K562 (cell line): ENCODE results near the gene ZNF33A. TPM values are rescaled to one million over a fixed set of nuclear protein-coding genes. Genes with fewer than 3 reads are reported as not detected.
A peak's percentile ranks its signal among the peaks of the same experiment; 100 is the strongest.

Experiments used
- CBX3 ChIP-seq, 2 experiments: IDR thresholded peaks; 1 replicate in 1 of 2; 2 replicates in 1 of 2; pipeline ENCODE4 v1.6.1; 2012; ENCODE audit warnings: inconsistent platforms in 2 of 2, low read length in 2 of 2, borderline replicate concordance in 1 of 2, control low read depth in 1 of 2
- ESRRA ChIP-seq: fragments of 450-650 bp; IDR thresholded peaks from 2 replicates; pipeline ENCODE4 v1.6.1; 2014; ENCODE audit warnings: low read depth, mild to moderate bottlenecking, moderate library complexity, borderline replicate concordance
- FIP1L1 ChIP-seq: fragments of 200-400 bp; formaldehyde crosslinking; IDR thresholded peaks from 2 replicates; pipeline ENCODE4 v1.6.1; 2018; ENCODE audit warnings: mild to moderate bottlenecking, low read depth, low read length; ENCODE audit not compliant: poor library complexity, severe bottlenecking
- FOXA3 ChIP-seq, 2 experiments: fragments of 450-650 bp in 1 of 2; sonication (generic) in 1 of 2; formaldehyde crosslinking; IDR thresholded peaks in 1 of 2; conservative IDR thresholded peaks in 1 of 2; 2 replicates each; pipeline versions ENCODE4 v1.4.0 to v1.8.0; 2020 to 2022; ENCODE audit warnings: mild to moderate bottlenecking in 2 of 2, missing genetic modification reagents in 1 of 2
- JUND ChIP-seq, 2 experiments: IDR thresholded peaks; 2 replicates in 1 of 2; 3 replicates in 1 of 2; pipeline ENCODE4 v1.6.1; 2011; ENCODE audit warnings: borderline replicate concordance in 2 of 2, low read depth in 2 of 2, low read length in 2 of 2, improper control_type of control experiment in 1 of 2, missing biosample characterization in 1 of 2, missing genetic modification characterization in 1 of 2, missing genetic modification reagents in 1 of 2
- KLF1 ChIP-seq: fragments of 450-650 bp; IDR thresholded peaks from 2 replicates; pipeline ENCODE4 v1.6.1; 2016; ENCODE audit warnings: missing genetic modification characterization, missing compliant biosample characterization
- MAZ ChIP-seq, 2 experiments: fragments of 450-650 bp in 1 of 2; sonication (generic) in 1 of 2; formaldehyde crosslinking; IDR thresholded peaks in 1 of 2; conservative IDR thresholded peaks in 1 of 2; 2 replicates each; pipeline versions ENCODE4 v1.4.0 to v1.5.0; 2020; ENCODE audit warnings: mild to moderate bottlenecking in 1 of 2, missing genetic modification reagents in 1 of 2
- MEIS2 ChIP-seq: fragments of 450-650 bp; IDR thresholded peaks from 2 replicates; pipeline ENCODE4 v1.6.1; 2014; ENCODE audit warnings: mild to moderate bottlenecking; ENCODE audit not compliant: partially characterized antibody
- NR2F6 ChIP-seq: fragments of 450-650 bp; formaldehyde crosslinking; IDR thresholded peaks from 2 replicates; pipeline ENCODE4 v1.4.0; 2020; ENCODE audit warnings: mild to moderate bottlenecking
- POLR2G ChIP-seq: fragments of 200-400 bp; formaldehyde crosslinking; IDR thresholded peaks from 2 replicates; pipeline ENCODE4 v1.6.1; 2017; ENCODE audit warnings: low read depth, mild to moderate bottlenecking, antibody characterized with exemption, low read length, moderate library complexity
- SMAD4 ChIP-seq: fragments of 250-450 bp; sonication (Bioruptor Pico); conservative IDR thresholded peaks from 2 replicates; pipeline ENCODE4 v1.8.0; 2021; ENCODE audit warnings: inconsistent platforms, mild to moderate bottlenecking, moderate library complexity
- SP1 ChIP-seq: sonication (generic); formaldehyde crosslinking; IDR thresholded peaks from 2 replicates; pipeline ENCODE4 v1.8.1; 2022; ENCODE audit warnings: mild to moderate bottlenecking, missing genetic modification reagents
- TBP ChIP-seq: optimal IDR thresholded peaks from 2 replicates; pipeline ENCODE3; 2011; ENCODE audit warnings: low read depth, low read length, improper control_type of control experiment
- TFAP4 ChIP-seq: sonication (generic); formaldehyde crosslinking; IDR thresholded peaks from 2 replicates; pipeline ENCODE4 v1.8.0; 2022; ENCODE audit warnings: missing genetic modification reagents, mild to moderate bottlenecking, moderate library complexity, borderline replicate concordance
- ZNF12 ChIP-seq: sonication (generic); formaldehyde crosslinking; IDR thresholded peaks from 2 replicates; pipeline ENCODE4 v1.4.0; 2020; ENCODE audit warnings: mild to moderate bottlenecking, missing genetic modification reagents
- ZNF445 ChIP-seq: fragments of 250-450 bp; sonication (Bioruptor Pico); IDR thresholded peaks from 2 replicates; pipeline ENCODE4 v1.4.0; 2020; ENCODE audit warnings: low read depth, mild to moderate bottlenecking, moderate library complexity
- ZNF668 ChIP-seq: fragments of 250-450 bp; sonication (Bioruptor Pico); IDR thresholded peaks from 2 replicates; pipeline ENCODE4 v1.8.0; 2022; ENCODE audit warnings: mild to moderate bottlenecking, inconsistent platforms
- polyA plus RNA-seq, 8 experiments: library from polyadenylated mRNA; depleted of rRNA in 4 of 8; stranded (reverse) in 5 of 8; unstranded in 3 of 8; fragments of >200 nt; fragmentation: Nextera tagmentation in 2 of 8; fragmentation: Illumina TruSeq in 1 of 8; extraction: Ambion mirVana in 2 of 8; extraction: Trizol in 1 of 8; gene quantifications; 2 replicates each; pipeline versions ENCODE4 v1.2.1 to v1.2.3, GENCODE V29; 2011 to 2014; ENCODE audit warnings: inconsistent platforms in 1 of 8, missing spikeins in 1 of 8
- total RNA-seq, 7 experiments: library from RNA; depleted of rRNA in 6 of 7; stranded (reverse); fragments of >200 nt in 6 of 7; fragmentation: Illumina TruSeq in 2 of 7; extraction: Trizol in 2 of 7; gene quantifications; 2 replicates each; pipeline versions ENCODE4 v1.2.1 to v1.2.3, GENCODE V29; 2011 to 2021; ENCODE audit warnings: low replicate concordance in 1 of 7
- TF ChIP-seq, protein P1 (sequence below): IDR thresholded peaks from 2 replicates; pipeline ENCODE4 v1.6.1; 2011; ENCODE audit warnings: borderline replicate concordance, low read depth, mild to moderate bottlenecking, moderate library complexity, low read length; ENCODE audit not compliant: insufficient read depth, poor library complexity, severe bottlenecking
- TF ChIP-seq, protein P2 (sequence below): fragments of 450-650 bp; IDR thresholded peaks from 2 replicates; pipeline ENCODE4 v1.6.1; 2016; ENCODE audit warnings: mild to moderate bottlenecking

Gene ZNF33A
- total and polyA plus RNA-seq, 9 of the 15 experiments (the other 6 are each of a cell fraction or from before 2014, with no cell fraction given) = 8.1 to 27.5 (median 16.4) TPM

- TF ChIP-seq CBX3 (IDR thresholded peaks at IDR 0.05; ENCODE audit: borderline replicate concordance in 1 of 2, low read length in 2 of 2) (peak in 1 of 2 experiments; percentile 60; a peak in 1 of 3 replicates), TFAP4 (CRISPR knock-in tag) (peak; percentile 61; the same call in 1 of the 2 replicates), FOXA3 (CRISPR knock-in tag; conservative IDR thresholded peaks at IDR 0.05 in 1 of 2, IDR thresholded peaks at IDR 0.05 in 1 of 2) (0 out of 4 replicates have a peak, but pooled peaks of 1 of the 2 experiments have one; percentile 30), TBP (peak; percentile 34), ZNF12 (CRISPR knock-in tag) (0 out of 2 replicates have a peak, but pooled peaks have one; percentile 31), MEIS2 (peak; percentile 80), ZNF445 (no peak), JUND (IDR thresholded peaks at IDR 0.05; ENCODE audit: borderline replicate concordance, low read depth, low read length) (peak; percentile 89), JUND (tag; IDR thresholded peaks at IDR 0.05; ENCODE audit: borderline replicate concordance, low read depth, low read length) (peak; percentile 84; the same call in 1 of the 3 replicates), POLR2G (peak; percentile 96), ZNF668 (peak; percentile 9; the same call in 1 of the 2 replicates), SP1 (CRISPR knock-in tag) (peak; percentile 63), KLF1 (tag) (peak; percentile 70; the same call in 1 of the 2 replicates), FIP1L1 (peak; percentile 61), MAZ (CRISPR knock-in tag; conservative IDR thresholded peaks at IDR 0.05 in 1 of 2, IDR thresholded peaks at IDR 0.05 in 1 of 2) (peak; percentile 92 to 97), ESRRA (0 out of 2 replicates have a peak, but pooled peaks have one; percentile 32), SMAD4 (CRISPR knock-in tag) (peak; percentile 75), NR2F6 (CRISPR knock-in tag) (no peak)
- TF ChIP-seq, protein P1, sequence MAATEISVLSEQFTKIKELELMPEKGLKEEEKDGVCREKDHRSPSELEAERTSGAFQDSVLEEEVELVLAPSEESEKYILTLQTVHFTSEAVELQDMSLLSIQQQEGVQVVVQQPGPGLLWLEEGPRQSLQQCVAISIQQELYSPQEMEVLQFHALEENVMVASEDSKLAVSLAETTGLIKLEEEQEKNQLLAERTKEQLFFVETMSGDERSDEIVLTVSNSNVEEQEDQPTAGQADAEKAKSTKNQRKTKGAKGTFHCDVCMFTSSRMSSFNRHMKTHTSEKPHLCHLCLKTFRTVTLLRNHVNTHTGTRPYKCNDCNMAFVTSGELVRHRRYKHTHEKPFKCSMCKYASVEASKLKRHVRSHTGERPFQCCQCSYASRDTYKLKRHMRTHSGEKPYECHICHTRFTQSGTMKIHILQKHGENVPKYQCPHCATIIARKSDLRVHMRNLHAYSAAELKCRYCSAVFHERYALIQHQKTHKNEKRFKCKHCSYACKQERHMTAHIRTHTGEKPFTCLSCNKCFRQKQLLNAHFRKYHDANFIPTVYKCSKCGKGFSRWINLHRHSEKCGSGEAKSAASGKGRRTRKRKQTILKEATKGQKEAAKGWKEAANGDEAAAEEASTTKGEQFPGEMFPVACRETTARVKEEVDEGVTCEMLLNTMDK = peak; percentile 84
- TF ChIP-seq, protein P2, sequence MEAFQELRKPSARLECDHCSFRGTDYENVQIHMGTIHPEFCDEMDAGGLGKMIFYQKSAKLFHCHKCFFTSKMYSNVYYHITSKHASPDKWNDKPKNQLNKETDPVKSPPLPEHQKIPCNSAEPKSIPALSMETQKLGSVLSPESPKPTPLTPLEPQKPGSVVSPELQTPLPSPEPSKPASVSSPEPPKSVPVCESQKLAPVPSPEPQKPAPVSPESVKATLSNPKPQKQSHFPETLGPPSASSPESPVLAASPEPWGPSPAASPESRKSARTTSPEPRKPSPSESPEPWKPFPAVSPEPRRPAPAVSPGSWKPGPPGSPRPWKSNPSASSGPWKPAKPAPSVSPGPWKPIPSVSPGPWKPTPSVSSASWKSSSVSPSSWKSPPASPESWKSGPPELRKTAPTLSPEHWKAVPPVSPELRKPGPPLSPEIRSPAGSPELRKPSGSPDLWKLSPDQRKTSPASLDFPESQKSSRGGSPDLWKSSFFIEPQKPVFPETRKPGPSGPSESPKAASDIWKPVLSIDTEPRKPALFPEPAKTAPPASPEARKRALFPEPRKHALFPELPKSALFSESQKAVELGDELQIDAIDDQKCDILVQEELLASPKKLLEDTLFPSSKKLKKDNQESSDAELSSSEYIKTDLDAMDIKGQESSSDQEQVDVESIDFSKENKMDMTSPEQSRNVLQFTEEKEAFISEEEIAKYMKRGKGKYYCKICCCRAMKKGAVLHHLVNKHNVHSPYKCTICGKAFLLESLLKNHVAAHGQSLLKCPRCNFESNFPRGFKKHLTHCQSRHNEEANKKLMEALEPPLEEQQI = no peak
Measured at GRCh38 chr10:37976091-37976879, 34.2 kb upstream of the ZNF33A start, which contains the start of gene ZNF25 (continued).
